ENCODE data around the gene DIAPH2. TPM values are rescaled to one million over a fixed set of nuclear protein-coding genes. Genes with fewer than 3 reads are reported as not detected.
"Not testable (repeated sequence)": the region's sequence is repeated elsewhere in the genome, so short reads cannot be mapped to it uniquely, and the experiment has no call there.

Gene DIAPH2
- total RNA-seq, 4 donors from 2014 or later = 39.5 to 61.0 (median 56.5) TPM

- Histone ChIP-seq H3K27ac (no peak overlapping the region), H3K27me3 (no peaks in the 10 kb centered on the region), H3K9me3 (no peaks in the 10 kb centered on the region), H3K36me3 (no peaks in the 10 kb centered on the region), H3K4me1 (no peaks in the 10 kb centered on the region), H3K4me3 (no peak overlapping the region)
- no peak for DNase-seq
- no peak for TF ChIP-seq EP300 (IDR thresholded peaks at IDR 0.05; ENCODE audit: low read depth)
- no peak for TF ChIP-seq POLR2AphosphoS5 (IDR thresholded peaks at IDR 0.05)
- no peak for TF ChIP-seq CTCF (IDR thresholded peaks at IDR 0.05)
- no peak for TF ChIP-seq POLR2A (IDR thresholded peaks at IDR 0.05)
- WGBS, 2 donors (ENCODE audit: low coverage in 1 of 2) = 78% methylated on average over 1 of the region's 1 CpG; no CpG with 5 or more reads in 1 of the 2 donors
- intact Hi-C loops (cut with DNase I; ENCODE audit: low total_unique reads) = no loop called here
- in situ Hi-C loops (cut with MboI; ENCODE audit: low pct_ligation_motif_present in 1 of 4, low pct_unique_long_range_greater_than_20kb in 1 of 4, low sequenced_read_pairs in 3 of 4) = no loop called here
Measured at GRCh38 chrX:96729053-96729452, 44.4 kb downstream of the DIAPH2 start.

GRCh38 chrX:96729868-96730643, 45.4 kb downstream of the DIAPH2 start:
- in situ Hi-C loops (cut with MboI; ENCODE audit: low pct_ligation_motif_present in 1 of 4, low pct_unique_long_range_greater_than_20kb in 1 of 4, low sequenced_read_pairs in 3 of 4) (no loop called here), intact Hi-C loops (cut with DNase I; ENCODE audit: low total_unique reads) (no loop called here)
- whole genome bisulfite sequencing, 2 donors (ENCODE audit: low coverage in 1 of 2) = 89 to 90% methylated on average over 2 of the region's 2 CpGs
- DNase-seq = no peak
- Histone ChIP-seq H3K9me3 (no peaks in the 10 kb centered on the region), H3K27ac (no peak overlapping the region), H3K36me3 (no peaks in the 10 kb centered on the region), H3K4me1 (no peaks in the 10 kb centered on the region), H3K4me3 (no peak overlapping the region), H3K27me3 (no peaks in the 10 kb centered on the region)
- TF ChIP-seq CTCF (IDR thresholded peaks at IDR 0.05) = no peak
- TF ChIP-seq POLR2AphosphoS5 (IDR thresholded peaks at IDR 0.05) = no peak
- no peak for TF ChIP-seq POLR2A (IDR thresholded peaks at IDR 0.05)
- no peak for TF ChIP-seq EP300 (IDR thresholded peaks at IDR 0.05; ENCODE audit: low read depth)

- DNase-seq; intact Hi-C loops (cut with DNase I; ENCODE audit: low total_unique reads); H3K27ac ChIP-seq; H3K4me1 ChIP-seq; H3K4me3 ChIP-seq; in situ Hi-C loops (cut with MboI; ENCODE audit: low pct_ligation_motif_present in 1 of 4, low pct_unique_long_range_greater_than_20kb in 1 of 4, low sequenced_read_pairs in 3 of 4); H3K27me3 ChIP-seq; H3K9me3 ChIP-seq; H3K36me3 ChIP-seq: not testable (repeated sequence)
- 87% methylated on average over 3 of the region's 3 CpGs; no CpG with 5 or more reads in 1 of the 2 donors for WGBS, 2 donors (ENCODE audit: low coverage in 1 of 2)
Measured at GRCh38 chrX:96731000-96731399, 46.4 kb downstream of the DIAPH2 start.

- intact Hi-C loops (cut with DNase I; ENCODE audit: low total_unique reads) (no loop called here), in situ Hi-C loops (cut with MboI; ENCODE audit: low pct_ligation_motif_present in 1 of 4, low pct_unique_long_range_greater_than_20kb in 1 of 4, low sequenced_read_pairs in 3 of 4) (no loop called here)
- no peak overlapping the region for H3K4me3 ChIP-seq
- H3K4me1 ChIP-seq = no peaks in the 10 kb centered on the region
- H3K9me3 ChIP-seq = no peaks in the 10 kb centered on the region
- no peaks in the 10 kb centered on the region for H3K27me3 ChIP-seq
- whole genome bisulfite sequencing, 2 donors (ENCODE audit: low coverage in 1 of 2) = 82% methylated on average over 1 of the region's 1 CpG; no CpG with 5 or more reads in 1 of the 2 donors
- H3K36me3 ChIP-seq = no peaks in the 10 kb centered on the region
- H3K27ac ChIP-seq = no peak overlapping the region
- TF ChIP-seq EP300 (IDR thresholded peaks at IDR 0.05; ENCODE audit: low read depth) = no peak
- no peak for TF ChIP-seq POLR2A (IDR thresholded peaks at IDR 0.05)
- no peak for TF ChIP-seq CTCF (IDR thresholded peaks at IDR 0.05)
- no peak for TF ChIP-seq POLR2AphosphoS5 (IDR thresholded peaks at IDR 0.05)
- DNase-seq = no peak
Measured at GRCh38 chrX:96743367-96744073, 58.9 kb downstream of the DIAPH2 start.
